Tongue (tissue), 2 donors: ENCODE measurements around the gene CDH6. TPM values are rescaled to one million over a fixed set of nuclear protein-coding genes. Genes with fewer than 3 reads are reported as not detected.
"Not testable (repeated sequence)": the region's sequence is repeated elsewhere in the genome, so short reads cannot be mapped to it uniquely, and the experiment has no call there.

Experiments
- DNase-seq: peaks from one replicate; pipeline ENCODE4 v3.0.0-alpha.2; 2015
- total RNA-seq: library from RNA; depleted of rRNA; stranded (reverse); fragments of >200 nt; gene quantifications from one replicate; pipeline ENCODE4 v1.2.3, GENCODE V29; 2014

The CDH6 gene
- total RNA-seq, 1 donor from 2014 or later = 17.4 TPM

- no peak for DNase-seq
These were observed 140.0 kb downstream of the CDH6 start for GRCh38 chr5:31333475-31333874.

- DNase-seq = no peak
These were observed 140.8 kb downstream of the CDH6 start for GRCh38 chr5:31334061-31334860.

- DNase-seq = no peak
These were observed 142.0 kb downstream of the CDH6 start for GRCh38 chr5:31335456-31335855.

GRCh38 chr5:31343946-31344345, 150.5 kb downstream of the CDH6 start:
- DNase-seq = no peak

GRCh38 chr5:31346896-31347551, 153.5 kb downstream of the CDH6 start:
- no peak for DNase-seq

GRCh38 chr5:31347552-31347905, 154.0 kb downstream of the CDH6 start:
- DNase-seq = no peak

- no peak for DNase-seq
These were observed 156.9 kb downstream of the CDH6 start for GRCh38 chr5:31350395-31350794.

GRCh38 chr5:31355337-31355736, 161.9 kb downstream of the CDH6 start:
- no peak for DNase-seq

- no peak for DNase-seq
These were observed 163.6 kb downstream of the CDH6 start for GRCh38 chr5:31357038-31357437.

GRCh38 chr5:31359839-31360238, 166.4 kb downstream of the CDH6 start:
- no peak for DNase-seq

- no peak for DNase-seq
These were observed 167.7 kb downstream of the CDH6 start for GRCh38 chr5:31361234-31361633.

- not testable (repeated sequence) for DNase-seq
These were observed 168.4 kb downstream of the CDH6 start for GRCh38 chr5:31361704-31362528.

GRCh38 chr5:31362529-31362900, 169.0 kb downstream of the CDH6 start:
- no peak for DNase-seq

GRCh38 chr5:31362931-31363568, 169.6 kb downstream of the CDH6 start:
- no peak for DNase-seq

GRCh38 chr5:31364881-31365636, 171.6 kb downstream of the CDH6 start:
- DNase-seq = no peak

- no peak for DNase-seq
These were observed 172.3 kb downstream of the CDH6 start for GRCh38 chr5:31365776-31366175.

GRCh38 chr5:31366941-31367340, 173.5 kb downstream of the CDH6 start:
- no peak for DNase-seq

GRCh38 chr5:31372124-31372523, 178.6 kb downstream of the CDH6 start:
- no peak for DNase-seq

GRCh38 chr5:31375999-31376720, 182.7 kb downstream of the CDH6 start:
- DNase-seq = no peak

- DNase-seq = no peak
These were observed 183.9 kb downstream of the CDH6 start for GRCh38 chr5:31377274-31377946.

GRCh38 chr5:31378136-31378535, 184.7 kb downstream of the CDH6 start:
- DNase-seq = no peak
